Neural cell (in vitro differentiated cells): ENCODE measurements around the gene EYS.

Source experiments
- POLR2AphosphoS5 ChIP-seq: IDR thresholded peaks from 2 replicates; pipeline ENCODE4 v1.6.1; 2012
- TF ChIP-seq, protein P1 (sequence below): fragments of 450-650 bp; IDR thresholded peaks from 2 replicates; pipeline ENCODE4 v1.5.1; 2014; ENCODE audit warnings: antibody characterized with exemption, mild to moderate bottlenecking, moderate library complexity; ENCODE audit not compliant: poor library complexity, severe bottlenecking

DNA sequence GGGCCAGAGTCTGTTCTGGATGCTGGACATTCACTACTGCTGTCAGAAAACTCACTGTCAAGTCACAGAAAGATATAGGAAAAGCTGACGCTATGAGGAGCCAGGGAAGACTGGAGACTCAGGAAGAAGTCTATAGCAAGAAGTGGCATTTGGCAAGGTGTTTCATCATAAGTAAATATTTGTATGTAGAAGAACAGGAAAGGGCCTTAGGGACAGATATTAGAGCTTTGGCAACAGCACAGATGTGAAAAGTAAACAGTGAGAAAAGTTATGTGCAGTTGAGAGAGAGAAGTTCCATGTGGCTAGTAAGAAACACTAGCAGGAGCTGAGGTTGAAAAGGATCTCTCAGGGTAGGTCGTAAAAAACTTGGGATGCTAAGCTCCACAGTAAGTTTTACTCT is 1202.5 kb downstream of the EYS start:
- no peak for TF ChIP-seq POLR2AphosphoS5
- TF ChIP-seq, protein P1, sequence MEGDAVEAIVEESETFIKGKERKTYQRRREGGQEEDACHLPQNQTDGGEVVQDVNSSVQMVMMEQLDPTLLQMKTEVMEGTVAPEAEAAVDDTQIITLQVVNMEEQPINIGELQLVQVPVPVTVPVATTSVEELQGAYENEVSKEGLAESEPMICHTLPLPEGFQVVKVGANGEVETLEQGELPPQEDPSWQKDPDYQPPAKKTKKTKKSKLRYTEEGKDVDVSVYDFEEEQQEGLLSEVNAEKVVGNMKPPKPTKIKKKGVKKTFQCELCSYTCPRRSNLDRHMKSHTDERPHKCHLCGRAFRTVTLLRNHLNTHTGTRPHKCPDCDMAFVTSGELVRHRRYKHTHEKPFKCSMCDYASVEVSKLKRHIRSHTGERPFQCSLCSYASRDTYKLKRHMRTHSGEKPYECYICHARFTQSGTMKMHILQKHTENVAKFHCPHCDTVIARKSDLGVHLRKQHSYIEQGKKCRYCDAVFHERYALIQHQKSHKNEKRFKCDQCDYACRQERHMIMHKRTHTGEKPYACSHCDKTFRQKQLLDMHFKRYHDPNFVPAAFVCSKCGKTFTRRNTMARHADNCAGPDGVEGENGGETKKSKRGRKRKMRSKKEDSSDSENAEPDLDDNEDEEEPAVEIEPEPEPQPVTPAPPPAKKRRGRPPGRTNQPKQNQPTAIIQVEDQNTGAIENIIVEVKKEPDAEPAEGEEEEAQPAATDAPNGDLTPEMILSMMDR = no peak
